Measurements from ENCODE around the gene CASP10.

CASP10 gene

DNA sequence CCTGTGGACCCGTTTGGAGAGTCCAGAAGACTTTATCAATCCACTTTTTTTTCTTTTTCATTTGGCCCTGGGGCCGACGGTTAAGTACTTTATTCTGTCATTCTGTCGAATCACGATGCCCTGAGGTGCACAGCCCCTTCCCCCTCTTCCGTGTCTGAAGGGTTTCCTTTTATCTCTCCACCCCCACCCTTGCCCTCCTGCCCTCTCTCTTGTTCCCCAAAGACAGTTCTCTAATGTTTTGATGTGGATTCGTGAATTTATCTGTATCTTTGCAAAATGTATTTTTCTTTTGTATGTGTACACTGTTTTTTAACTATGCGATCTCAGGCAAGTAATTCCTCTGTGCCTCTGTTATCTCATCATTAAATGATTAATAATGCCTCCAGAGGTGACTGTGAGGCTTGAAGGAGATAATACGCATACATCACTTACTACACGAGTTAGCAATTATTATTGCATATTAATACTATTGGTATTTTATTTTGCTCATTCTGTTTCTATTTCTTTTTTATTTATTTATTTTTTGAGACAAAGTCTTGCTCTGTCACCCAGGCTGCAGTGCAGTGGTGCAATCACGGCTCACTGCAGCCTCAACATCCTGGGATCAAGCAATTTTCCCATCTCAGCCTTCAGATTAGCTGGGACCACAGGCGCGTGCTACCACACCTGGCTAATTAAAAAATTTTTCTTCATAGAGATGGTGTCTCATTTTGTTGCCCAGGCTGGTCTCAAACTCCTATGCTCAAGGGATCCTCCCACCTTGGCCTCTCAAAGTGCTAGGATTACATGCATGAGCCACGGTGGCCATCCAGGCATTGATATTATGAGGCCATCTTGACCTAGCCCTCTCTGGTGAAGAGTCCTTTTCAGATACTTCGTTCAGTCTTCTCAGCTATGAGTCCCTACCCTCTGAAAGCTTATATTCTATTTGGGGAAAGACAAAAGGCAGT lies 76.0 kb downstream of the CASP10 start:
- Histone ChIP-seq H3K9me3 (ENCODE audit: control insufficient read depth, insufficient read depth, low read length) (no peaks in the 10 kb centered on the region), H3K4me3 (ENCODE audit: low read depth, low read length) (peak overlapping the region; percentile 39), H3K36me3 (ENCODE audit: control insufficient read depth, insufficient read depth, low read length) (no peaks in the 10 kb centered on the region), H3K4me1 (ENCODE audit: control insufficient read depth, insufficient read depth, low read length) (peaks cover 17% of the 10 kb centered on the region), H3K27me3 (ENCODE audit: control insufficient read depth, insufficient read depth, low read length) (no peaks in the 10 kb centered on the region), H3K9ac (ENCODE audit: low read depth, low read length) (peak overlapping the region; percentile 17)

- no peaks in the 10 kb centered on the region for H3K27me3 ChIP-seq (ENCODE audit: control insufficient read depth, insufficient read depth, low read length)
- H3K4me3 ChIP-seq (ENCODE audit: low read depth, low read length): no peak within 1 kb of the TSS
- no peak within 1 kb of the TSS for H3K9ac ChIP-seq (ENCODE audit: low read depth, low read length)
- H3K4me1 ChIP-seq (ENCODE audit: control insufficient read depth, insufficient read depth, low read length): peaks cover 14% of the 10 kb centered on the region
- H3K9me3 ChIP-seq (ENCODE audit: control insufficient read depth, insufficient read depth, low read length): no peaks in the 10 kb centered on the region
- no peaks in the 10 kb centered on the region for H3K36me3 ChIP-seq (ENCODE audit: control insufficient read depth, insufficient read depth, low read length)
Observed at GRCh38 chr2:201260302-201260800, 77.4 kb downstream of the CASP10 start, which contains the start of gene CASP8. CASP8 (plus strand) TSS chr2:201260536; CDS start chr2:201266487, 5,951 bp downstream.

DNA sequence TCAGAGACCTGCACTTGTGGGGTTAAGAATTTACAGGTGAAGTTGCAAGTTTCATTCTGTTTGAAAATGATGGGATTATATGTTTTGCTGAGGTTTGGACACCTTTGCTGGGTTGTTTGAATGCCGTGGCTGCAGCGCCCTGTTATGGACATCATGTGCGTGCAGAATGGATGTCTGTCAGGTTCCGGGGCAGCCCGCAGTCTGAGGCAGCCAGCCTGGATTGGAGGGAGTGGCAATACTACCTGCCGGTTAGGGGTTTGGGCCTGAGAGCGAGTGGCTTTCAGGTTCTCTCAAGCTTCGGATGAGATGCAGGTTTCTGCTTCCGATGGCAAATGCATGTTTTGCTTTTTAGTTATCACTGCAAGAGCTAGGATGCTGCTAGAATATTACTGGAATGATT lies 78.5 kb downstream of the CASP10 start:
- H3K9me3 ChIP-seq (ENCODE audit: control insufficient read depth, insufficient read depth, low read length): no peaks in the 10 kb centered on the region
- no peak overlapping the region for H3K4me3 ChIP-seq (ENCODE audit: low read depth, low read length)
- H3K4me1 ChIP-seq (ENCODE audit: control insufficient read depth, insufficient read depth, low read length): peaks cover 14% of the 10 kb centered on the region
- H3K36me3 ChIP-seq (ENCODE audit: control insufficient read depth, insufficient read depth, low read length): no peaks in the 10 kb centered on the region
- H3K27me3 ChIP-seq (ENCODE audit: control insufficient read depth, insufficient read depth, low read length): no peaks in the 10 kb centered on the region
- H3K9ac ChIP-seq (ENCODE audit: low read depth, low read length): no peak overlapping the region

GRCh38 chr2:201261906-201262305 lies 79.0 kb downstream of the CASP10 start:
- Histone ChIP-seq H3K4me3 (ENCODE audit: low read depth, low read length) (no peak overlapping the region), H3K27me3 (ENCODE audit: control insufficient read depth, insufficient read depth, low read length) (no peaks in the 10 kb centered on the region), H3K4me1 (ENCODE audit: control insufficient read depth, insufficient read depth, low read length) (peaks cover 14% of the 10 kb centered on the region)

DNA sequence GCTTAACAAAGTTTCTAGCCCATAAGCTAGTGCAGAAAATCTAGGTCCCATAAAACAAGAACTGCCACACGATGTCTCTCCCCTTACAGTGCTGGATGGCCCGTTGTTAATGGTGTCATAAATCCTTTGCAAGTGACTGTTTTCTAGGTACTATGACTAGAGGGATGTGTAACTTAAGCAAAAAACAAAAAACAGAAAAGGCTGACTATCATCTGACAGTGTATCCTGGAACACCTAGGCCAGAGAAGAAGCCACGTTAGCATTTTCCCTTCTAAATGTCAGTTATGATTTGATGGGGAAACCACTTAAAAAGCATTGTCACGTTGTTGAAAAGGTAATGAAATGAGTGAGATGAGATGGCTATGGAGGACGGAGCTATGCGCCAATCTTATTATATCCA lies 79.8 kb downstream of the CASP10 start:
- H3K27me3 ChIP-seq (ENCODE audit: control insufficient read depth, insufficient read depth, low read length): no peaks in the 10 kb centered on the region
- no peaks in the 10 kb centered on the region for H3K36me3 ChIP-seq (ENCODE audit: control insufficient read depth, insufficient read depth, low read length)
- H3K4me1 ChIP-seq (ENCODE audit: control insufficient read depth, insufficient read depth, low read length): peaks cover 11% of the 10 kb centered on the region
- no peak overlapping the region for H3K9ac ChIP-seq (ENCODE audit: low read depth, low read length)
- H3K9me3 ChIP-seq (ENCODE audit: control insufficient read depth, insufficient read depth, low read length): no peaks in the 10 kb centered on the region
- H3K4me3 ChIP-seq (ENCODE audit: low read depth, low read length): no peak overlapping the region

More at GRCh38 chr2:201261906-201262305, 79.0 kb downstream of the CASP10 start:
- Histone ChIP-seq H3K9me3 (ENCODE audit: control insufficient read depth, insufficient read depth, low read length) (no peaks in the 10 kb centered on the region), H3K9ac (ENCODE audit: low read depth, low read length) (no peak overlapping the region), H3K36me3 (ENCODE audit: control insufficient read depth, insufficient read depth, low read length) (no peaks in the 10 kb centered on the region)

DNA sequence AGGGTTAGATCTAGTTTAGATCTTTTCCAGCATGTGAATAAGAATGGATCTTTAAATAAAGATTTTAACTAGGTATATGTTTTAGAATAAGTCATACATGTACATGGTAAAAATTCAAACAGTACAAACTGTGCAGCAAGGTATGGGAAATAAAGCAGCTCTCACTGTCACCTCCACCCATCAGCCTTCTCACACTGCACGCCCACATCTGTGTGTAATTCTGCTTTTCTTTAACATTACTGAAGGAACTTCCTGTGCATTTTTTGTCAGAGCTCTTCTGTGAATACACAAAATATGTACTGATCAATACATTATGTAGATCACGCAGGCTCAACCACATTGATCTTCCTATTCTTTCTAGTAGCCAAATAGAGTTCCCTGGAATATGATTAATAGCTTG lies 80.8 kb downstream of the CASP10 start:
- no peak overlapping the region for H3K4me3 ChIP-seq (ENCODE audit: low read depth, low read length)
- H3K9me3 ChIP-seq (ENCODE audit: control insufficient read depth, insufficient read depth, low read length): no peaks in the 10 kb centered on the region
- H3K4me1 ChIP-seq (ENCODE audit: control insufficient read depth, insufficient read depth, low read length): peaks cover under 1% of the 10 kb centered on the region
- no peaks in the 10 kb centered on the region for H3K27me3 ChIP-seq (ENCODE audit: control insufficient read depth, insufficient read depth, low read length)
- H3K9ac ChIP-seq (ENCODE audit: low read depth, low read length): no peak overlapping the region
- H3K36me3 ChIP-seq (ENCODE audit: control insufficient read depth, insufficient read depth, low read length): no peaks in the 10 kb centered on the region

GRCh38 chr2:201264472-201265173 lies 81.7 kb downstream of the CASP10 start:
- Histone ChIP-seq H3K9me3 (ENCODE audit: control insufficient read depth, insufficient read depth, low read length) (no peaks in the 10 kb centered on the region), H3K4me1 (ENCODE audit: control insufficient read depth, insufficient read depth, low read length) (no peaks in the 10 kb centered on the region), H3K4me3 (ENCODE audit: low read depth, low read length) (no peak overlapping the region), H3K27me3 (ENCODE audit: control insufficient read depth, insufficient read depth, low read length) (no peaks in the 10 kb centered on the region), H3K9ac (ENCODE audit: low read depth, low read length) (no peak overlapping the region), H3K36me3 (ENCODE audit: control insufficient read depth, insufficient read depth, low read length) (no peaks in the 10 kb centered on the region)

GRCh38 chr2:201266629-201267028 lies 83.7 kb downstream of the CASP10 start:
- no peak overlapping the region for H3K9ac ChIP-seq (ENCODE audit: low read depth, low read length)
- no peaks in the 10 kb centered on the region for H3K27me3 ChIP-seq (ENCODE audit: control insufficient read depth, insufficient read depth, low read length)
- H3K36me3 ChIP-seq (ENCODE audit: control insufficient read depth, insufficient read depth, low read length): no peaks in the 10 kb centered on the region
- no peaks in the 10 kb centered on the region for H3K4me1 ChIP-seq (ENCODE audit: control insufficient read depth, insufficient read depth, low read length)
- H3K4me3 ChIP-seq (ENCODE audit: low read depth, low read length): no peak overlapping the region
- no peaks in the 10 kb centered on the region for H3K9me3 ChIP-seq (ENCODE audit: control insufficient read depth, insufficient read depth, low read length)

DNA sequence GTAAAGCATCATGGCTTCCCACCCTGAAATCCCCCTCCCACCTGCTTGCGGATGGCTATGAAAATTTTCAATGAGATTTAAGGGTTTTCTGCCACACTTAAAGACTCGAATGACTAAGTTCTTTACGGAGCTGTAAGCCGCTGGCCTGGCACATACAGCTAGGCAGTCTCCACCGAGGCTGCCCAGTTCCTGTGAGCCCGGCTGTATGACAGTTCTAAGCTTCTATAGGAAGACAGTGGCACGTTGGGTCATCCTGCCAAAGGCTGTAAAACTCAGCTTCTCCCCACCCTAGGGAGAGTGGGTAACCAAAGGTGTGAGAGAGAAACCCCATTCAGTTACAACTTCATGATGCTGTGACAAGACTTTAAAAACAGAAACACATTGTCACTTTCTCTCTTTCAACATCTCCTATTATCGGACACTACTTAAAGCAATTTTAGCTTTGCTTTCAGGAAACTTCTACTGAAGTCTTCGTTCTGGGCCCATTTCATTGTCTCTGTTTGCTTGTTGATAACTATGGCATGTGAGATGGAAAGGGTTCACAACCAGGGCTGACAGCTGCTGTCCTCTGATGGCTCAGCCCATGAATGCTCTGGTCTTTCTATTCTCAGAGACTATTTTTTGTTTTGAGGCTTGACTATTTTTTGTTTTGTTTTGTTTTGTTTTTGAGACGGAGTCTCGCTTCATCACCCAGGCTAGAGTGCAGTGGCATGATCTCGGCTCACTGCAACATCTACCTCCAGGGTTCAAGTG lies 84.5 kb downstream of the CASP10 start:
- Histone ChIP-seq H3K27me3 (ENCODE audit: control insufficient read depth, insufficient read depth, low read length) (no peaks in the 10 kb centered on the region), H3K4me1 (ENCODE audit: control insufficient read depth, insufficient read depth, low read length) (no peaks in the 10 kb centered on the region), H3K36me3 (ENCODE audit: control insufficient read depth, insufficient read depth, low read length) (no peaks in the 10 kb centered on the region), H3K4me3 (ENCODE audit: low read depth, low read length) (no peak overlapping the region), H3K9me3 (ENCODE audit: control insufficient read depth, insufficient read depth, low read length) (no peaks in the 10 kb centered on the region), H3K9ac (ENCODE audit: low read depth, low read length) (no peak overlapping the region)

DNA sequence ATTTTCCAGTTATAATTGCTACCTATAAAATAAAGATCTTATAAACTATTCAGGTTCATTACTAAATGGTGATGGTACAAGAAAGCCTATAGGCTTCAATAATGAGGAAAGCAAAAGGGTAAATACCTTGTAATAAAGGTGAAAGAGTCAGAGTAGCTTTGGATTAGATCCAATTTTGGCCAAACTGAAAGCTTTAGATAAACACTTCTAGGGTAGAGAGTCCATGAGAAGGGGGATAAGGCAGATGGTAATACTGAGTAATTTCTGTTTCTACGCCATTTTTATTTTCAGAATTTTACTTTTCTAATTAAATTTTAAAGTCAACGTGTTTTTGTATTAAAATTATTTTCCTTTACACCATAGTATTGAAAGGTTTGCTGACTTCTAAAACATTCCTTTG lies 86.8 kb downstream of the CASP10 start:
- H3K4me3 ChIP-seq (ENCODE audit: low read depth, low read length): no peak overlapping the region
- H3K27me3 ChIP-seq (ENCODE audit: control insufficient read depth, insufficient read depth, low read length): no peaks in the 10 kb centered on the region
- no peaks in the 10 kb centered on the region for H3K36me3 ChIP-seq (ENCODE audit: control insufficient read depth, insufficient read depth, low read length)
- no peaks in the 10 kb centered on the region for H3K4me1 ChIP-seq (ENCODE audit: control insufficient read depth, insufficient read depth, low read length)
- no peak overlapping the region for H3K9ac ChIP-seq (ENCODE audit: low read depth, low read length)
- H3K9me3 ChIP-seq (ENCODE audit: control insufficient read depth, insufficient read depth, low read length): no peaks in the 10 kb centered on the region

- Histone ChIP-seq H3K4me3 (ENCODE audit: low read depth, low read length) (no peak overlapping the region), H3K4me1 (ENCODE audit: control insufficient read depth, insufficient read depth, low read length) (no peaks in the 10 kb centered on the region), H3K36me3 (ENCODE audit: control insufficient read depth, insufficient read depth, low read length) (no peaks in the 10 kb centered on the region)
Observed at GRCh38 chr2:201270293-201271001, 87.5 kb downstream of the CASP10 start.

More at GRCh38 chr2:201270293-201271001, 87.5 kb downstream of the CASP10 start:
- H3K9me3 ChIP-seq (ENCODE audit: control insufficient read depth, insufficient read depth, low read length): no peaks in the 10 kb centered on the region
- H3K9ac ChIP-seq (ENCODE audit: low read depth, low read length): no peak overlapping the region
- H3K27me3 ChIP-seq (ENCODE audit: control insufficient read depth, insufficient read depth, low read length): no peaks in the 10 kb centered on the region
